Stomach (tissue), 9 donors: ENCODE data around the gene CHN2. TPM values are rescaled to one million over a fixed set of nuclear protein-coding genes. Genes with fewer than 3 reads are reported as not detected.

Experiments used
- DNase-seq, 2 donors: peaks; one replicate each; pipeline versions ENCODE4 v3.0.0 to v3.0.0-alpha.2; 2013 to 2019
- H3K27ac ChIP-seq, 5 donors: fragments of 200-600 bp in 4 of 5; sonication (generic) in 4 of 5; one replicate each; pipeline ENCODE4 v1.5.1; 2013 to 2019; ENCODE audit warnings: mild to moderate bottlenecking in 1 of 5, moderate library complexity in 1 of 5
- H3K27me3 ChIP-seq, 3 donors: fragments of 200-600 bp; sonication (generic); one replicate each; pipeline ENCODE4 v1.5.1; 2017 to 2019; ENCODE audit warnings: mixed run types in 1 of 3
- H3K36me3 ChIP-seq, 4 donors: fragments of 200-600 bp; sonication (generic); 1 replicate in 3 of 4; 2 replicates in 1 of 4; pipeline ENCODE4 v1.5.1; 2016 to 2019
- H3K4me1 ChIP-seq, 4 donors: fragments of 200-600 bp; sonication (generic); one replicate each; pipeline ENCODE4 v1.5.1; 2016 to 2019
- H3K4me3 ChIP-seq, 4 donors: fragments of 200-600 bp; sonication (generic) in 3 of 4; one replicate each; pipeline ENCODE4 v1.5.1; 2016 to 2019; ENCODE audit warnings: mild to moderate bottlenecking in 1 of 4
- H3K9me3 ChIP-seq, 4 donors: fragments of 200-600 bp; sonication (generic); one replicate each; pipeline ENCODE4 v1.5.1; 2016 to 2019
- CTCF ChIP-seq, 7 experiments: fragments of 450-650 bp in 4 of 7; fragments of 200-600 bp in 3 of 7; sonication (generic) in 3 of 7; IDR thresholded peaks; one replicate each; pipeline ENCODE4 v1.5.1; 2016 to 2019; ENCODE audit warnings: antibody characterized with exemption in 7 of 7, control low read depth in 2 of 7, mild to moderate bottlenecking in 1 of 7
- EP300 ChIP-seq: sonication (generic); formaldehyde crosslinking; IDR thresholded peaks from one replicate; pipeline ENCODE4 v1.6.1; 2017; ENCODE audit warnings: antibody characterized with exemption
- POLR2A ChIP-seq, 4 donors: fragments of 450-650 bp; IDR thresholded peaks; one replicate each; pipeline ENCODE4 v1.6.1; 2016; ENCODE audit warnings: antibody characterized with exemption in 4 of 4, control low read depth in 2 of 4, mild to moderate bottlenecking in 1 of 4, moderate library complexity in 1 of 4
- POLR2AphosphoS5 ChIP-seq, 3 donors: sonication (generic); formaldehyde crosslinking; IDR thresholded peaks; one replicate each; pipeline ENCODE4 v1.6.1; 2016; ENCODE audit warnings: antibody characterized with exemption in 3 of 3
- WGBS, 5 donors: extraction: QIAGEN DNeasy Blood & Tissue Kit in 3 of 5; methylation state at CpG; one replicate each; pipeline versions ENCODE4 v1.1.5 to v1.1.7; 2013 to 2018; 5-methylcytosine and 5-hydroxymethylcytosine counted together
- intact Hi-C: fragments of 100-400 bp; cut with DNase I; formaldehyde crosslinking; loops from one replicate; pipeline ENCODE4 v1.15.1; 2023; ENCODE audit warnings: low total_unique reads
- polyA plus RNA-seq, 3 donors: library from polyadenylated mRNA; stranded (reverse); fragments of 200-250 nt; gene quantifications; one replicate each; pipeline ENCODE4 v1.2.3, GENCODE V29; 2013
- total RNA-seq, 5 donors: library from RNA; depleted of rRNA; stranded (reverse); fragments of >200 nt; gene quantifications; one replicate each; pipeline versions ENCODE4 v1.1.0 to v1.2.3, GENCODE V29; 2014 to 2016
- donor health status: healthy with polysubstance abuse.
- donor health status: Bipolar disorder and iron deficiency.
- donor health status: healthy.

Gene CHN2
- total and polyA plus RNA-seq, 8 donors = 2.4 to 47.8 (median 13.8) TPM

GRCh38 chr7:29353810-29354209, 159.2 kb downstream of the CHN2 start:
- DNase-seq = no peak
- Histone ChIP-seq H3K36me3 (no peaks in the 10 kb centered on the region), H3K27me3 (no peaks in the 10 kb centered on the region), H3K4me1 (no peaks in the 10 kb centered on the region), H3K27ac (no peak overlapping the region), H3K4me3 (no peak overlapping the region), H3K9me3 (no peaks in the 10 kb centered on the region)
- intact Hi-C loops = no loop called here
- WGBS, 5 donors = 66 to 82% (median 74%) methylated on average over 5 of the region's 5 CpGs
- no peak for TF ChIP-seq POLR2AphosphoS5 (IDR thresholded peaks at IDR 0.05)
- no peak for TF ChIP-seq POLR2A (IDR thresholded peaks at IDR 0.05)
- no peak for TF ChIP-seq CTCF (IDR thresholded peaks at IDR 0.05)

GRCh38 chr7:29354340-29354739, 159.8 kb downstream of the CHN2 start:
- TF ChIP-seq CTCF (IDR thresholded peaks at IDR 0.05) = no peak
- TF ChIP-seq POLR2AphosphoS5 (IDR thresholded peaks at IDR 0.05) = no peak
- no peak for TF ChIP-seq EP300
- no peaks in the 10 kb centered on the region for H3K4me1 ChIP-seq
- WGBS, 5 donors = 85 to 91% (median 89%) methylated on average over 4 of the region's 4 CpGs
- H3K27ac ChIP-seq = no peak overlapping the region
- H3K27me3 ChIP-seq = no peaks in the 10 kb centered on the region
- no peak overlapping the region for H3K4me3 ChIP-seq
- no peak for DNase-seq
- intact Hi-C loops = no loop called here
- H3K9me3 ChIP-seq = no peaks in the 10 kb centered on the region
- H3K36me3 ChIP-seq = no peaks in the 10 kb centered on the region

GRCh38 chr7:29355388-29355787, 160.8 kb downstream of the CHN2 start:
- TF ChIP-seq POLR2A (IDR thresholded peaks at IDR 0.05) (no peak), POLR2AphosphoS5 (IDR thresholded peaks at IDR 0.05) (no peak), CTCF (IDR thresholded peaks at IDR 0.05) (no peak), EP300 (no peak)
- H3K4me1 ChIP-seq = no peaks in the 10 kb centered on the region
- intact Hi-C loops = no loop called here
- 89 to 95% (median 92%) methylated on average over 7 of the region's 7 CpGs for WGBS, 5 donors
- DNase-seq = no peak
- no peaks in the 10 kb centered on the region for H3K36me3 ChIP-seq
- no peaks in the 10 kb centered on the region for H3K9me3 ChIP-seq
- no peak overlapping the region for H3K4me3 ChIP-seq
- no peaks in the 10 kb centered on the region for H3K27me3 ChIP-seq
- H3K27ac ChIP-seq = no peak overlapping the region

GRCh38 chr7:29356631-29357030, 162.1 kb downstream of the CHN2 start:
- Histone ChIP-seq H3K4me3 (no peak overlapping the region), H3K9me3 (no peaks in the 10 kb centered on the region), H3K27me3 (no peaks in the 10 kb centered on the region), H3K27ac (no peak overlapping the region), H3K36me3 (no peaks in the 10 kb centered on the region), H3K4me1 (no peaks in the 10 kb centered on the region)
- intact Hi-C loops = no loop called here
- WGBS, 5 donors = 90 to 95% (median 93%) methylated on average over 9 of the region's 9 CpGs
- TF ChIP-seq CTCF (IDR thresholded peaks at IDR 0.05) (no peak), POLR2AphosphoS5 (IDR thresholded peaks at IDR 0.05) (no peak), EP300 (no peak), POLR2A (IDR thresholded peaks at IDR 0.05) (no peak)
- no peak for DNase-seq
